Heart left ventricle (tissue), 16 donors: ENCODE results near the gene RBM27. TPM values are rescaled to one million over a fixed set of nuclear protein-coding genes. Genes with fewer than 3 reads are reported as not detected.
"Not testable (repeated sequence)": the region's sequence is repeated elsewhere in the genome, so short reads cannot be mapped to it uniquely, and the experiment has no call there.

Experiments
- ATAC-seq, 4 donors: fragments of 200-7000 bp; cut with Tn5 transposase; one replicate each; pipeline ENCODE4 v1.9.1; 2020 to 2022; ENCODE audit warnings: moderate library complexity in 4 of 4, mild to moderate bottlenecking in 3 of 4, moderate number of reproducible peaks in 1 of 4
- DNase-seq, 5 donors: peaks; one replicate each; pipeline ENCODE4 v3.0.0-alpha.2; 2020
- H3K27ac ChIP-seq, 12 donors: fragments of 200-600 bp; sonication (generic) in 4 of 12; one replicate each; pipeline versions ENCODE4 v1.5.0 to v1.8.0; 2016 to 2022; ENCODE audit warnings: mild to moderate bottlenecking in 2 of 12
- H3K27me3 ChIP-seq, 9 donors: fragments of 200-600 bp; sonication (generic) in 2 of 9; one replicate each; pipeline versions ENCODE4 v1.5.1 to v1.8.0; 2016 to 2022; ENCODE audit warnings: mild to moderate bottlenecking in 3 of 9
- H3K36me3 ChIP-seq, 9 donors: fragments of 200-600 bp; sonication (generic) in 2 of 9; one replicate each; pipeline versions ENCODE4 v1.5.0 to v1.8.0; 2018 to 2022; ENCODE audit warnings: mild to moderate bottlenecking in 2 of 9
- H3K4me1 ChIP-seq, 12 donors: fragments of 200-600 bp; sonication (generic) in 4 of 12; one replicate each; pipeline versions ENCODE4 v1.5.0 to v1.8.0; 2016 to 2022; ENCODE audit warnings: mild to moderate bottlenecking in 3 of 12
- H3K4me3 ChIP-seq, 12 donors: fragments of 200-600 bp; sonication (generic) in 4 of 12; one replicate each; pipeline versions ENCODE4 v1.5.0 to v1.8.0; 2017 to 2022; ENCODE audit warnings: mild to moderate bottlenecking in 9 of 12, moderate library complexity in 4 of 12
- H3K9me3 ChIP-seq, 12 donors: fragments of 200-600 bp; sonication (generic) in 4 of 12; one replicate each; pipeline versions ENCODE4 v1.5.0 to v1.8.0; 2016 to 2022; ENCODE audit warnings: mild to moderate bottlenecking in 1 of 12
- POLR2A ChIP-seq, 2 donors: fragments of 450-650 bp; IDR thresholded peaks; one replicate each; pipeline ENCODE4 v1.6.1; 2017; ENCODE audit warnings: antibody characterized with exemption in 2 of 2, mild to moderate bottlenecking in 2 of 2, moderate library complexity in 2 of 2
- WGBS, 4 donors: extraction: QIAGEN DNeasy Blood & Tissue Kit in 2 of 4; methylation state at CpG; one replicate each; pipeline versions ENCODE4 v1.1.5 to v1.1.7; 2013 to 2018; 5-methylcytosine and 5-hydroxymethylcytosine counted together
- intact Hi-C, 10 donors: fragments of 100-400 bp; cut with DNase I; formaldehyde crosslinking; loops; one replicate each; pipeline versions ENCODE4 v1.11.1 to v1.14.2; 2022
- polyA plus RNA-seq, 2 donors: library from polyadenylated mRNA; stranded (reverse); fragments of 200-250 nt; gene quantifications; one replicate each; pipeline ENCODE4 v1.2.3, GENCODE V29; 2013
- total RNA-seq, 9 donors: library from RNA; depleted of rRNA in 2 of 9; stranded (reverse); fragments of >200 nt in 2 of 9; fragmentation: NEBNext Ultra II Directional in 3 of 9; extraction: Animal tissue kit (Norgen Biotek cat#: 25700) in 3 of 9; gene quantifications; one replicate each; pipeline versions ENCODE4 v1.1.0 to v1.2.4, GENCODE V29; 2016 to 2023
- TF ChIP-seq, protein P1 (sequence below), 12 donors: fragments of 200-600 bp; sonication (generic) in 4 of 12; IDR thresholded peaks; one replicate each; pipeline versions ENCODE4 v1.5.0 to v1.8.0; 2018 to 2022; ENCODE audit warnings: antibody characterized with exemption in 12 of 12, mild to moderate bottlenecking in 5 of 12
- donor health status: ischemic (EF 13 %, LVEDD 7.1; RV severe dilation, severe dysfunction).
- donor health status: healthy with polysubstance abuse.
- donor health status: DM: no; HTN: yes; CAD: no.
- donor health status: DM: no; HTN: no; CAD: no.
- donor health status: ischemic (EF 25% LVEDD 6.9; RV normal size, moderate dysfunction).
- donor health status: ischemic (EF 25% LVEDD 5.7; RV mildly dilated, moderate dysfunction).
- donor health status: healthy.
- donor health status: DM: yes; HTN: yes; CAD: no.
- donor health status: ischemic (EF 35%, LVEDD 5.7; RV mildly dilated, moderate dysfunction).
- donor health status: nonischemic (EF 11% LVEDD 7.7; RV severe dilation, severe dysfunction).
- donor health status: DM: yes; HTN: yes; CAD: no.
- donor health status: PGD.
- donor health status: ischemic (EF 29% LVEDD 5.4; RV normal size, mild dysfunction).
- donor health status: nonischemic (EF 23%, LVEDD 6.1; RV moderate dilation, normal function).

RBM27 gene
- total and polyA plus RNA-seq, 11 donors = 5.9 to 23.6 (median 11.9) TPM

DNA sequence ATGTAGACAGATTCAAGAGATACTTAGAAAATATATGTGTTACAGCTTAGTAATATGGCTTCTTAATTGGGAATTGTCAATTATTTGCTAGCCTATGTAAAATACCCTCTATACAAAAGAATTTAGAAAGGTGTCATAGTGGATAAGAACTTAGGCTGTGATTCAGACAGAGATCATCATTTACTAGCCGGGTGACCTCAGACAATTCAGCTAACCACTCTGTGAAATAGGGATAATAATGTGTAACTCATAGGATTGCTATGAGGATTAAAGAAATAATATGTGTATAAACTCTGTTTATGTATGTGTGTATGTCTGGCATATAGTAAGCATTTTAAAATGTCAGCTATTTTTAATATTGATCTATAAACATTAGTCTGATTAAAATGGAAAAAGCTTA, 15.0 kb upstream of the RBM27 start:
- Histone ChIP-seq H3K4me3 (no peak overlapping the region), H3K27ac (no peak overlapping the region), H3K9me3 (no peaks in the 10 kb centered on the region), H3K36me3 (no peaks in the 10 kb centered on the region), H3K4me1 (peaks cover 0 to 2% (median 0%) of the 10 kb centered on the region in 12 donors), H3K27me3 (no peaks in the 10 kb centered on the region)
- WGBS, 4 donors = 74 to 83% (median 81%) methylated on average over 1 of the region's 1 CpG
- TF ChIP-seq, protein P1, sequence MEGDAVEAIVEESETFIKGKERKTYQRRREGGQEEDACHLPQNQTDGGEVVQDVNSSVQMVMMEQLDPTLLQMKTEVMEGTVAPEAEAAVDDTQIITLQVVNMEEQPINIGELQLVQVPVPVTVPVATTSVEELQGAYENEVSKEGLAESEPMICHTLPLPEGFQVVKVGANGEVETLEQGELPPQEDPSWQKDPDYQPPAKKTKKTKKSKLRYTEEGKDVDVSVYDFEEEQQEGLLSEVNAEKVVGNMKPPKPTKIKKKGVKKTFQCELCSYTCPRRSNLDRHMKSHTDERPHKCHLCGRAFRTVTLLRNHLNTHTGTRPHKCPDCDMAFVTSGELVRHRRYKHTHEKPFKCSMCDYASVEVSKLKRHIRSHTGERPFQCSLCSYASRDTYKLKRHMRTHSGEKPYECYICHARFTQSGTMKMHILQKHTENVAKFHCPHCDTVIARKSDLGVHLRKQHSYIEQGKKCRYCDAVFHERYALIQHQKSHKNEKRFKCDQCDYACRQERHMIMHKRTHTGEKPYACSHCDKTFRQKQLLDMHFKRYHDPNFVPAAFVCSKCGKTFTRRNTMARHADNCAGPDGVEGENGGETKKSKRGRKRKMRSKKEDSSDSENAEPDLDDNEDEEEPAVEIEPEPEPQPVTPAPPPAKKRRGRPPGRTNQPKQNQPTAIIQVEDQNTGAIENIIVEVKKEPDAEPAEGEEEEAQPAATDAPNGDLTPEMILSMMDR (IDR thresholded peaks at IDR 0.05) = no peak
- no peak for TF ChIP-seq POLR2A (IDR thresholded peaks at IDR 0.05)
- intact Hi-C loops = loop anchor here in 1 of 10 donors (10.0 kb wide), 1 partner anchor 236 kb away; no protein-coding TSS in a partner anchor
- ATAC-seq (no peak), DNase-seq (no peak)

DNA sequence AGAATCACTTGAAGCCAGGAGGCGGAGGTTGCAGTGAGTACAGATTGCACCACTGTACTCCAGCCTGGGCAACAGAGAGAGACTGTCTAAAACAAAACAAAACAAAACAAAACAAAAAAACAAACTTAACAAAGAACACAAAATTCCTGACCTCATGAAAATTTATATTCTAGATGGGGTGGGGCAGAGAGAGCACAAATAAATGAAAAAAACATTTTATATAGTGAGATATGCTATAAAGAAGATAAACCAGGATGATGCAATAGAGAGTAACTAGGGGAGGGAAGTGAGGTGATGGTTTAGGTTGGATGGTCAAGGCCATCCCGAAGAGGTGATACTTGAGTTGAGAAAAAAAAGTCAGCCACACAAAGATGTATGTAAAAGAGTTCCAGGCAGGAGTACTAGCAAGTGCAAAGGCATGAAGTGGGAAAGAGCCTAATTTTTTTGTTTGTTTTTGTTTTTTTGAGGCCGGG, 10.8 kb upstream of the RBM27 start:
- 81 to 89% (median 87%) methylated on average over 3 of the region's 3 CpGs for WGBS, 4 donors
- ATAC-seq (no peak), DNase-seq (no peak)
- intact Hi-C loops = no loop called here
- Histone ChIP-seq H3K27ac (no peak overlapping the region), H3K4me1 (no peaks in the 10 kb centered on the region), H3K4me3 (no peak overlapping the region), H3K36me3 (no peaks in the 10 kb centered on the region), H3K9me3 (no peaks in the 10 kb centered on the region), H3K27me3 (no peaks in the 10 kb centered on the region)
- TF ChIP-seq, protein P1 (IDR thresholded peaks at IDR 0.05) = no peak
- TF ChIP-seq POLR2A (IDR thresholded peaks at IDR 0.05) = no peak

DNA sequence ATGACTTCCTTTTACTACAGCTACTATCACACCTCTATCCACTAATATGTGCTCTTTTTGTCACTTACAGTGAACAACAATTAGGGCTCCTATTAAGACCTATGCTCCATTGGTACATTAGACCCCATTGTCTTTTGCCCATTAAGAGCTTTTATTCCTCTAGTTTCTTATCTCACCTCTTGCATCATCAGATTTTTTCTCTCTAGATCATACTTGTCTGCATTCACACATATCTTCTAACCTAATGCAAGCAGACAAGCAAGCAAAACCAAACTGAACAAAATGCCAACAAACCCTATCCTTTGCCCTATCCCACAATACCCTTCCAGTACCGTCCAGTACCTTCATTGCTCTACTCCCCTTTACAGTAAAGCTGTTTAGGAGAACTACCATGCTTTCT, 10.1 kb upstream of the RBM27 start:
- 84 to 93% (median 91%) methylated on average over 1 of the region's 1 CpG for WGBS, 4 donors
- ATAC-seq = no peak
- Histone ChIP-seq H3K4me3 (no peak overlapping the region), H3K27ac (no peak overlapping the region), H3K36me3 (no peaks in the 10 kb centered on the region), H3K9me3 (no peaks in the 10 kb centered on the region), H3K4me1 (no peaks in the 10 kb centered on the region), H3K27me3 (no peaks in the 10 kb centered on the region)
- intact Hi-C loops = no loop called here
- DNase-seq = no peak
- no peak for TF ChIP-seq POLR2A (IDR thresholded peaks at IDR 0.05)
- TF ChIP-seq, protein P1 (IDR thresholded peaks at IDR 0.05) = no peak

DNA sequence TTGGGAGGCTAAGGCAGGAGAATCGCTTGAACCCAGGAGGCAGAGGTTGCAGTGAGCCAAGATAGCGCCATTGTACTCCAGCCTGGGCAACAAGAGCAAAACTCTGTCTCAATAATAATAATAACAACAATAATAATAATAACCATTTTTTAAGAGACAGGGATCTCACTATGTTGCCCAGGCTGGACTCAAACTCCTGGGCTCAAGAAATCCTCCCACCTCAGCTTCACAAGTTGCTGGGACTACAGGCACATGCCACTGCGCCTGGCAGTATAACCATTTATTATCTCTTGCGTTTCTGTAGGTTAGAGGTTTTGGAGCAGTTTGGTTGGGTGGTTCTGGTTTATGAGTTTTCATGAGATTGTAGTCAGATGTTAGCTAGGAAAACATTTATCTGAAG, 8.4 kb upstream of the RBM27 start:
- ATAC-seq, H3K4me3 ChIP-seq, DNase-seq, H3K27ac ChIP-seq, intact Hi-C loops, H3K4me1 ChIP-seq, H3K9me3 ChIP-seq, H3K36me3 ChIP-seq, H3K27me3 ChIP-seq: not testable (repeated sequence)
- WGBS, 4 donors = 89 to 94% (median 94%) methylated on average over 4 of the region's 4 CpGs

DNA sequence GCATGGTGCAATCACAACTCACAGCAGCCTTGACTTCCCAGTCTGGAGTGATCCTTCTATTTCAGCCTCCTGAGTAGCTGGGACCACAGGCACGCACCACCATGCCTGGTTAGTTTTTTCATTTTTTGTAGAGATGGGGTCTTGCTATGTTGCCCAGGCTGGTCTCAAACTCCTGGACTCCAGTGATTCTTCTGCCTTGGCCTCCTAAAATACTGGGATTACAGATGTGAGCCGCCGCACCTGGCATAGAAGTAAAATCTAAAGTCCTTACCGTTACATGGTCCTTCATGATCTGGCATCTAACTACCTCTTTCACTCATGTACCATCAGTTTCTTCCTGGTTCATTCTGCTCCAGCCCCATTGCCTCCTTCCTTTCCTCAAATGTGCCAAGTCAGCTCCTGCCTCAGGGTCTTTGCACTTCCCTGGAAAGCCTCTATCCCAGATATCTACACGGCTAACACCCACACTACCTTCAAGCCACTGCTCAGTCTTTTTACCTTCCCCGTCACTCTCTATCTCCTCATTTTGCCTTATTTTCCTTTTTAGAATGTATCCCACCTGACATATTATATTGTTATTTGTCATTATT, 6.9 kb upstream of the RBM27 start:
- H3K4me3 ChIP-seq = no peak overlapping the region
- no peak for DNase-seq
- no peak overlapping the region for H3K27ac ChIP-seq
- H3K27me3 ChIP-seq = no peaks in the 10 kb centered on the region
- no peak for TF ChIP-seq POLR2A (IDR thresholded peaks at IDR 0.05)
- TF ChIP-seq, protein P1 (IDR thresholded peaks at IDR 0.05) = no peak
- ATAC-seq = no peak
- no peaks in the 10 kb centered on the region for H3K4me1 ChIP-seq
- H3K9me3 ChIP-seq = no peaks in the 10 kb centered on the region
- 93 to 96% (median 94%) methylated on average over 6 of the region's 6 CpGs for WGBS, 4 donors
- intact Hi-C loops = no loop called here
- no peaks in the 10 kb centered on the region for H3K36me3 ChIP-seq
